Peyer's patch (tissue), 4 donors: ENCODE results near the gene RIN1.

Experiments
- CTCF ChIP-seq, 6 experiments: fragments of 450-650 bp in 4 of 6; fragments of 200-600 bp in 2 of 6; sonication (generic) in 1 of 6; IDR thresholded peaks; one replicate each; pipeline ENCODE4 v1.5.1; 2017 to 2019; ENCODE audit warnings: antibody characterized with exemption in 6 of 6, mild to moderate bottlenecking in 3 of 6, moderate library complexity in 1 of 6
- POLR2A ChIP-seq, 2 donors: fragments of 450-650 bp; IDR thresholded peaks; one replicate each; pipeline ENCODE4 v1.5.1; 2017; ENCODE audit warnings: antibody characterized with exemption in 2 of 2, mild to moderate bottlenecking in 2 of 2, moderate library complexity in 2 of 2

GRCh38 chr11:66361502-66361941 lies 25.3 kb upstream of the RIN1 start:
- TF ChIP-seq CTCF (IDR thresholded peaks at IDR 0.05) = no peak
- TF ChIP-seq POLR2A (IDR thresholded peaks at IDR 0.05) = no peak
